HCT116 (cell line): ENCODE results near the gene PIP4K2C. TPM values are rescaled to one million over a fixed set of nuclear protein-coding genes. Genes with fewer than 3 reads are reported as not detected.

Experiments used
- ATAC-seq: fragments of 200-7000 bp; cut with Tn5 transposase; 2 replicates; pipeline ENCODE4 v1.9.1; 2020; ENCODE audit warnings: mild to moderate bottlenecking, moderate library complexity
- BruUV-seq: library from RNA; stranded (reverse); fragments of 400-500 nt; replicated peaks from 2 replicates; lab custom pipeline; 2021; lab: Mats Ljungman, UMichigan
- CTCF ChIA-PET: fragments of 300-600 bp; sonication (Branson Sonifier 250); formaldehyde crosslinking; loops from one replicate; lab custom pipeline; 2021; ENCODE audit warnings: antibody characterized with exemption; lab: Charles Lee
- POLR2A ChIA-PET: fragments of 300-600, 350-600 bp; sonication (Branson Sonifier 250); formaldehyde crosslinking; loops from one replicate; lab custom pipeline; 2021; ENCODE audit warnings: antibody characterized with exemption; lab: Charles Lee
- RAD21 ChIA-PET, 2 experiments: fragments of 300-600 bp; sonication (Branson Sonifier 250); formaldehyde crosslinking; loops; one replicate each; lab custom pipeline; 2023; ENCODE audit warnings: low total read pairs in 2 of 2; ENCODE audit not compliant: uncharacterized antibody in 2 of 2, unreplicated experiment in 2 of 2, low non-redundant PET in 1 of 2; lab: Charles Lee
- DNase-seq: peaks from one replicate; pipeline ENCODE4 v3.0.0-alpha.2; 2010; ENCODE audit warnings: low read depth, low spot score
- H2AFZ ChIP-seq: fragments of 200-600 bp; shearing (Covaris generic), sonication (generic); 2 replicates; pipeline ENCODE4 v1.6.1; 2017; ENCODE audit warnings: low read depth, mixed run types, mixed read lengths, antibody characterized with exemption, low read length; ENCODE audit not compliant: poor library complexity, severe bottlenecking
- H3K27ac ChIP-seq: 2 replicates; pipeline ENCODE4 v1.5.1; 2012; ENCODE audit warnings: low read depth, low read length
- H3K27me3 ChIP-seq: fragments of 200-600 bp; sonication (generic); 2 replicates; pipeline ENCODE4 v1.6.1; 2016; ENCODE audit warnings: mixed run types, low read length, mixed read lengths; ENCODE audit not compliant: insufficient read depth
- H3K36me3 ChIP-seq, 2 experiments: fragments of 200-500 bp in 1 of 2; fragments of 200-600 bp in 1 of 2; sonication (Bioruptor generic) in 1 of 2; sonication (generic) in 1 of 2; 2 replicates each; pipeline versions ENCODE4 v1.5.1 to v1.6.1; 2014 to 2016; ENCODE audit warnings: low read length in 2 of 2, inconsistent platforms in 1 of 2, mixed read lengths in 1 of 2, mixed run types in 1 of 2; ENCODE audit not compliant: insufficient read depth in 2 of 2, control insufficient read depth in 1 of 2
- H3K4me1 ChIP-seq, 2 experiments: fragments of 200-600 bp in 1 of 2; sonication (generic) in 1 of 2; 2 replicates each; pipeline versions ENCODE4 v1.5.1 to v1.6.1; 2012 to 2017; ENCODE audit warnings: low read length in 2 of 2, inconsistent platforms in 1 of 2, mild to moderate bottlenecking in 1 of 2, mixed read lengths in 1 of 2, mixed run types in 1 of 2, moderate library complexity in 1 of 2; ENCODE audit not compliant: insufficient read depth in 2 of 2, control insufficient read depth in 1 of 2
- H3K4me2 ChIP-seq: fragments of 200-600 bp; sonication (generic); 2 replicates; pipeline ENCODE4 v1.6.1; 2017; ENCODE audit warnings: mixed run types, low read length, mixed read lengths
- H3K4me3 ChIP-seq, 2 experiments: fragments of 200-600 bp in 1 of 2; sonication (generic) in 1 of 2; replicated peaks in 1 of 2; 2 replicates each; pipeline ENCODE4 v1.5.1; 2011 to 2016; ENCODE audit warnings: low read length in 2 of 2, control low read depth in 1 of 2, low read depth in 1 of 2, mild to moderate bottlenecking in 1 of 2, mixed read lengths in 1 of 2, mixed run types in 1 of 2
- H3K79me2 ChIP-seq: fragments of 200-600 bp; sonication (generic); 2 replicates; pipeline ENCODE4 v1.6.1; 2017; ENCODE audit warnings: mild to moderate bottlenecking, mixed run types, low read length, moderate library complexity, mixed read lengths; ENCODE audit not compliant: insufficient read depth
- H3K9ac ChIP-seq: fragments of 200-600 bp; sonication (generic); 2 replicates; pipeline ENCODE4 v1.6.1; 2016; ENCODE audit warnings: low read length, mixed read lengths
- H3K9me2 ChIP-seq: fragments of 200-600 bp; sonication (generic), shearing (Covaris generic); 2 replicates; pipeline ENCODE4 v1.6.1; 2017; ENCODE audit warnings: mixed run types, mild to moderate bottlenecking, moderate library complexity; ENCODE audit not compliant: insufficient read depth
- H3K9me3 ChIP-seq, 2 experiments: fragments of 200-500 bp in 1 of 2; fragments of 200-600 bp in 1 of 2; sonication (Bioruptor generic) in 1 of 2; sonication (generic) in 1 of 2; 2 replicates each; pipeline ENCODE4 v1.6.1; 2014 to 2017; ENCODE audit warnings: low read length in 2 of 2, mixed read lengths in 2 of 2, inconsistent platforms in 1 of 2, low read depth in 1 of 2, mild to moderate bottlenecking in 1 of 2, mixed run types in 1 of 2, moderate library complexity in 1 of 2; ENCODE audit not compliant: control insufficient read depth in 1 of 2, insufficient read depth in 1 of 2
- H4K20me1 ChIP-seq: fragments of 200-600 bp; sonication (generic), shearing (Covaris generic); 2 replicates; pipeline ENCODE4 v1.6.1; 2017; ENCODE audit warnings: mixed run types, mild to moderate bottlenecking, moderate library complexity; ENCODE audit not compliant: insufficient read depth
- CEBPB ChIP-seq: IDR thresholded peaks from 2 replicates; pipeline ENCODE4 v1.6.1; 2012; ENCODE audit warnings: low read depth
- EGR1 ChIP-seq: IDR thresholded peaks from 2 replicates; pipeline ENCODE4 v1.6.1; 2012; ENCODE audit warnings: low read depth
- ELF1 ChIP-seq: IDR thresholded peaks from 2 replicates; pipeline ENCODE4 v1.6.1; 2012; ENCODE audit warnings: low read depth, borderline replicate concordance
- EZH2 ChIP-seq: fragments of 200-600 bp; sonication (generic); IDR thresholded peaks from 2 replicates; pipeline ENCODE4 v1.6.1; 2017; ENCODE audit warnings: antibody characterized with exemption, mixed run types
- EZH2phosphoT487 ChIP-seq: fragments of 200-600 bp; IDR thresholded peaks from 2 replicates; pipeline ENCODE4 v1.6.1; 2018; ENCODE audit warnings: antibody characterized with exemption, borderline replicate concordance
- FOSL1 ChIP-seq: IDR thresholded peaks from 2 replicates; pipeline ENCODE4 v1.6.1; 2012; ENCODE audit warnings: low read depth
- JUND ChIP-seq: IDR thresholded peaks from 2 replicates; pipeline ENCODE4 v1.6.1; 2012
- POLR2A ChIP-seq: IDR thresholded peaks from 2 replicates; pipeline ENCODE4 v1.7.0; 2011; ENCODE audit warnings: borderline replicate concordance; ENCODE audit not compliant: insufficient read depth, insufficient read length; ENCODE audit errors: extremely low read depth
- POLR2AphosphoS5 ChIP-seq: IDR thresholded peaks from 2 replicates; pipeline ENCODE4 v1.6.1; 2011; ENCODE audit warnings: mild to moderate bottlenecking, low read depth, low read length, moderate library complexity
- SIN3A ChIP-seq: IDR thresholded peaks from 2 replicates; pipeline ENCODE4 v1.6.1; 2012; ENCODE audit warnings: low read depth
- SP1 ChIP-seq: IDR thresholded peaks from 2 replicates; pipeline ENCODE4 v1.6.1; 2012; ENCODE audit warnings: low read depth
- SRF ChIP-seq: IDR thresholded peaks from 2 replicates; pipeline ENCODE4 v1.6.1; 2012; ENCODE audit warnings: low read depth
- TCF7L2 ChIP-seq: IDR thresholded peaks from 2 replicates; pipeline ENCODE4 v1.7.0; 2011; ENCODE audit warnings: borderline replicate concordance, inconsistent platforms; ENCODE audit not compliant: insufficient read depth, insufficient read length; ENCODE audit errors: extremely low read depth
- YY1 ChIP-seq: IDR thresholded peaks from 2 replicates; pipeline ENCODE4 v1.6.1; 2011; ENCODE audit warnings: low read length, low read depth, moderate library complexity, mild to moderate bottlenecking; ENCODE audit not compliant: insufficient replicate concordance; ENCODE audit errors: extremely low read depth
- ZNF274 ChIP-seq: fragments of 200-500 bp; sonication (Bioruptor generic); IDR thresholded peaks from 2 replicates; pipeline ENCODE4 v1.6.1; 2014; ENCODE audit warnings: mild to moderate bottlenecking, low read depth, low read length, inconsistent platforms
- intact Hi-C: fragments of 100-400 bp; cut with micrococcal nuclease; formaldehyde crosslinking; loops from 2 replicates; pipeline ENCODE4 v1.10.0; 2022
- total RNA-seq: library from RNA; stranded (reverse); gene quantifications from one replicate; pipeline ENCODE4 v1.2.1, GENCODE V29; 2021; ENCODE audit not compliant: unreplicated experiment
- TF ChIP-seq, protein P1 (sequence below): IDR thresholded peaks from 2 replicates; pipeline ENCODE4 v1.6.1; 2011; ENCODE audit warnings: mild to moderate bottlenecking, low read length, moderate library complexity; ENCODE audit not compliant: insufficient replicate concordance; ENCODE audit errors: extremely low read depth
- TF ChIP-seq, protein P2 (sequence below), 3 experiments: fragments of 200-600 bp in 1 of 3; sonication (generic) in 1 of 3; IDR thresholded peaks in 2 of 3; conservative IDR thresholded peaks in 1 of 3; 2 replicates each; pipeline ENCODE4 v1.5.1; 2012 to 2017; ENCODE audit warnings: low read depth in 2 of 3, low read length in 2 of 3, antibody characterized with exemption in 1 of 3, borderline replicate concordance in 1 of 3, control low read depth in 1 of 3, mild to moderate bottlenecking in 1 of 3, mixed read lengths in 1 of 3, mixed run types in 1 of 3, moderate library complexity in 1 of 3; ENCODE audit not compliant: insufficient read depth in 1 of 3
- TF ChIP-seq, protein P3 (sequence below): IDR thresholded peaks from 2 replicates; pipeline ENCODE4 v1.6.1; 2012

Gene PIP4K2C
- total RNA-seq, 1 experiment from 2014 or later, result 38.4 TPM

DNA sequence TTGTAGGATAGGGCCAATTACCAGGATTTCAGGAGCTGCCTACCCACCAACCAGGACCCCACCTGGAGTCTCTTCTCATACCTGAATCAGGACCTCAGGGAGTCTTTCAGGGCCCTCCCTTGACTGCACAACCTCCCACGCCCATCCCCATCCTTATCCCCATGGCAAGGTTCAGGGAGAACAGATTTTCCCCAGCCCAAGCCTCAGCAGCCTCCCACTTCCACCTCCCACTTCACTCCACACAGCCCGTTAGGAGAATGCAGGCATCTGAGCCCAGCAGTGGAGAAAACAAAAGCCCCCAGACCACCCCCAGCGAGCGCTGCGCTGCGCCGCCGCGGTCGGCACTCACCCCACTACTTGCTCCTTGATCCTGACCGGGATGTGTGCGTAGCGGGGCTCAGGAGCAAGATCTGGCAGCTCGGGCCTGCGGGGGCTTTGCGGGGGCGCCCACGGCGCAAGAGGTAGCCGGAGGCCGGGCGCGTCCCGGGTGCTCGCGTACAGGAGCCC lies 40.6 kb downstream of the PIP4K2C start:
- no peaks in the 10 kb centered on the region for H3K9me3 ChIP-seq
- peak overlapping the region; percentile 92 for H3K4me2 ChIP-seq
- ChIA-PET CTCF (no interaction called here), RAD21 (no interaction called here), POLR2A (no interaction called here)
- H3K4me3 ChIP-seq, result peak overlapping the region; percentile 71 to 92
- H3K4me1 ChIP-seq, result peaks cover 12 to 21% of the 10 kb centered on the region in 2 experiments
- H3K9ac ChIP-seq, result peak overlapping the region; percentile 86
- H4K20me1 ChIP-seq, result no peaks in the 10 kb centered on the region
- H3K27me3 ChIP-seq, result no peaks in the 10 kb centered on the region
- ATAC-seq (no peak), DNase-seq (no peak)
- no peak overlapping the region for H2AFZ ChIP-seq
- H3K36me3 ChIP-seq, result peaks cover 0 to 11% of the 10 kb centered on the region in 2 experiments; a peak in 2 of 4 replicates
- peak overlapping the region; percentile 77; the same call in 1 of the 2 replicates for H3K27ac ChIP-seq
- no TSS peak for BruUV-seq
- TF ChIP-seq CEBPB, result no peak
- no peak for TF ChIP-seq SIN3A
- no peak for TF ChIP-seq EZH2
- no peak for TF ChIP-seq EGR1
- TF ChIP-seq FOSL1, result no peak
- no peak for TF ChIP-seq POLR2AphosphoS5
- TF ChIP-seq, protein P1, sequence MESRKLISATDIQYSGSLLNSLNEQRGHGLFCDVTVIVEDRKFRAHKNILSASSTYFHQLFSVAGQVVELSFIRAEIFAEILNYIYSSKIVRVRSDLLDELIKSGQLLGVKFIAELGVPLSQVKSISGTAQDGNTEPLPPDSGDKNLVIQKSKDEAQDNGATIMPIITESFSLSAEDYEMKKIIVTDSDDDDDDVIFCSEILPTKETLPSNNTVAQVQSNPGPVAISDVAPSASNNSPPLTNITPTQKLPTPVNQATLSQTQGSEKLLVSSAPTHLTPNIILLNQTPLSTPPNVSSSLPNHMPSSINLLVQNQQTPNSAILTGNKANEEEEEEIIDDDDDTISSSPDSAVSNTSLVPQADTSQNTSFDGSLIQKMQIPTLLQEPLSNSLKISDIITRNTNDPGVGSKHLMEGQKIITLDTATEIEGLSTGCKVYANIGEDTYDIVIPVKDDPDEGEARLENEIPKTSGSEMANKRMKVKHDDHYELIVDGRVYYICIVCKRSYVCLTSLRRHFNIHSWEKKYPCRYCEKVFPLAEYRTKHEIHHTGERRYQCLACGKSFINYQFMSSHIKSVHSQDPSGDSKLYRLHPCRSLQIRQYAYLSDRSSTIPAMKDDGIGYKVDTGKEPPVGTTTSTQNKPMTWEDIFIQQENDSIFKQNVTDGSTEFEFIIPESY, result no peak
- TF ChIP-seq, protein P2, sequence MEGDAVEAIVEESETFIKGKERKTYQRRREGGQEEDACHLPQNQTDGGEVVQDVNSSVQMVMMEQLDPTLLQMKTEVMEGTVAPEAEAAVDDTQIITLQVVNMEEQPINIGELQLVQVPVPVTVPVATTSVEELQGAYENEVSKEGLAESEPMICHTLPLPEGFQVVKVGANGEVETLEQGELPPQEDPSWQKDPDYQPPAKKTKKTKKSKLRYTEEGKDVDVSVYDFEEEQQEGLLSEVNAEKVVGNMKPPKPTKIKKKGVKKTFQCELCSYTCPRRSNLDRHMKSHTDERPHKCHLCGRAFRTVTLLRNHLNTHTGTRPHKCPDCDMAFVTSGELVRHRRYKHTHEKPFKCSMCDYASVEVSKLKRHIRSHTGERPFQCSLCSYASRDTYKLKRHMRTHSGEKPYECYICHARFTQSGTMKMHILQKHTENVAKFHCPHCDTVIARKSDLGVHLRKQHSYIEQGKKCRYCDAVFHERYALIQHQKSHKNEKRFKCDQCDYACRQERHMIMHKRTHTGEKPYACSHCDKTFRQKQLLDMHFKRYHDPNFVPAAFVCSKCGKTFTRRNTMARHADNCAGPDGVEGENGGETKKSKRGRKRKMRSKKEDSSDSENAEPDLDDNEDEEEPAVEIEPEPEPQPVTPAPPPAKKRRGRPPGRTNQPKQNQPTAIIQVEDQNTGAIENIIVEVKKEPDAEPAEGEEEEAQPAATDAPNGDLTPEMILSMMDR (IDR thresholded peaks at IDR 0.05 in 2 of 3, conservative IDR thresholded peaks at IDR 0.05 in 1 of 3; ENCODE audit: borderline replicate concordance in 1 of 3, insufficient read depth in 1 of 3, low read depth in 2 of 3, low read length in 2 of 3), result no peak
- TF ChIP-seq EZH2phosphoT487, result no peak
- TF ChIP-seq POLR2A, result no peak
- no peak for TF ChIP-seq SP1
- no peak for TF ChIP-seq TCF7L2
- TF ChIP-seq, protein P3, sequence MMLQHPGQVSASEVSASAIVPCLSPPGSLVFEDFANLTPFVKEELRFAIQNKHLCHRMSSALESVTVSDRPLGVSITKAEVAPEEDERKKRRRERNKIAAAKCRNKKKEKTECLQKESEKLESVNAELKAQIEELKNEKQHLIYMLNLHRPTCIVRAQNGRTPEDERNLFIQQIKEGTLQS, result no peak
- no peak for TF ChIP-seq JUND
- no peak for TF ChIP-seq YY1
- no peak for TF ChIP-seq SRF
- no peak for TF ChIP-seq ELF1
- no peak for TF ChIP-seq ZNF274
- H3K79me2 ChIP-seq, result peaks cover 13% of the 10 kb centered on the region
- H3K9me2 ChIP-seq, result no peaks in the 10 kb centered on the region
- intact Hi-C loops, result loop anchor here (2.0 kb wide), 2 partner anchors 41 to 61 kb away; partner anchors contain the start of gene PIP4K2C
